Fibroblast of lung (primary cell): ENCODE data around the gene FUT4.

ENCODE experiments used
- CTCF ChIP-seq, 2 donors: IDR thresholded peaks in 1 of 2; conservative IDR thresholded peaks in 1 of 2; 1 replicate in 1 of 2; 2 replicates in 1 of 2; pipeline ENCODE4 v1.5.1; 2011 to 2012; ENCODE audit warnings: low read length in 2 of 2, control low read depth in 1 of 2, inconsistent platforms in 1 of 2, low read depth in 1 of 2, mild to moderate bottlenecking in 1 of 2
- EZH2 ChIP-seq: IDR thresholded peaks from 2 replicates; pipeline ENCODE4 v1.5.1; 2012; ENCODE audit warnings: low read length, control low read depth, mild to moderate bottlenecking; ENCODE audit errors: missing control alignments

- TF ChIP-seq CTCF (conservative IDR thresholded peaks at IDR 0.05 in 1 of 2, IDR thresholded peaks at IDR 0.05 in 1 of 2; ENCODE audit: low read depth in 1 of 2, low read length in 2 of 2) (no peak), EZH2 (no peak)
These were observed 24.5 kb downstream of the FUT4 start for GRCh38 chr11:94568200-94568599.
